Esophagus muscularis mucosa (tissue), 3 donors: ENCODE results near the gene SDK1.

Experiments used
- CTCF ChIP-seq, 3 experiments: fragments of 200-600 bp in 2 of 3; fragments of 450-650 bp in 1 of 3; sonication (generic) in 2 of 3; IDR thresholded peaks; one replicate each; pipeline ENCODE4 v1.5.1; 2017 to 2019; ENCODE audit warnings: antibody characterized with exemption in 3 of 3, mild to moderate bottlenecking in 2 of 3, moderate library complexity in 1 of 3
- POLR2A ChIP-seq: fragments of 450-650 bp; IDR thresholded peaks from one replicate; pipeline ENCODE4 v1.6.1; 2017; ENCODE audit warnings: antibody characterized with exemption, moderate library complexity, mild to moderate bottlenecking, low read depth
- POLR2AphosphoS5 ChIP-seq, 2 donors: sonication (generic); formaldehyde crosslinking; IDR thresholded peaks; one replicate each; pipeline ENCODE4 v1.6.1; 2017; ENCODE audit warnings: antibody characterized with exemption in 2 of 2

- TF ChIP-seq CTCF (IDR thresholded peaks at IDR 0.05) (no peak), POLR2AphosphoS5 (IDR thresholded peaks at IDR 0.05) (no peak), POLR2A (no peak)
Measured at GRCh38 chr7:3821488-3821887, 520.4 kb downstream of the SDK1 start.
